HepG2 (cell line): Measurements from ENCODE around the gene SYNE2. TPM values are rescaled to one million over a fixed set of nuclear protein-coding genes. Genes with fewer than 3 reads are reported as not detected.

Experiments
- ATAC-seq: fragments of 200-7000 bp; cut with Tn5 transposase; 3 replicates; pipeline ENCODE4 v1.9.1; 2020; ENCODE audit warnings: mild to moderate bottlenecking, moderate library complexity
- BruUV-seq: library from RNA; stranded (reverse); fragments of 400-500 nt; replicated peaks from 2 replicates; lab custom pipeline; 2021; lab: Mats Ljungman, UMichigan
- CTCF ChIA-PET: fragments of 300-600 bp; formaldehyde crosslinking; extraction: SDS; loops from one replicate; lab custom pipeline; 2021; ENCODE audit warnings: low total read pairs, inconsistent platforms, low intra/inter-chr PET ratio; lab: Yijun Ruan, JAX
- POLR2A ChIA-PET: fragments of 350-600 bp; sonication (Branson Sonifier 250); formaldehyde crosslinking; loops from one replicate; lab custom pipeline; 2020; ENCODE audit warnings: antibody characterized with exemption, inconsistent platforms; lab: Yijun Ruan, JAX
- DNase-seq: peaks from one replicate; pipeline ENCODE4 v3.0.0-alpha.2; 2015; ENCODE audit warnings: low spot score
- FAIRE-seq: peaks from 3 replicates; lab custom pipeline; 2011; peaks lifted over from hg19 to GRCh38; lab: Jason Lieb, UNC
- H2AFZ ChIP-seq: one replicate; pipeline ENCODE4 v1.6.1; 2011; ENCODE audit warnings: low read length, inconsistent platforms
- H3K27ac ChIP-seq: fragments of 300-600 bp; 3 replicates; pipeline ENCODE4 v1.8.0; 2011; ENCODE audit warnings: mixed run types, mild to moderate bottlenecking, mixed read lengths, low read length, inconsistent platforms; ENCODE audit not compliant: insufficient read depth; ENCODE audit errors: extremely low read length
- H3K27me3 ChIP-seq, 2 experiments: fragments of 200-600 bp in 1 of 2; 2 replicates in 1 of 2; 3 replicates in 1 of 2; pipeline versions ENCODE4 v1.6.0 to v1.8.0; 2011; ENCODE audit warnings: low read length in 2 of 2, mild to moderate bottlenecking in 2 of 2, moderate library complexity in 2 of 2, inconsistent platforms in 1 of 2; ENCODE audit not compliant: insufficient read depth in 2 of 2, control insufficient read depth in 1 of 2
- H3K36me3 ChIP-seq, 2 experiments: fragments of 200-600 bp in 1 of 2; replicated peaks in 1 of 2; 2 replicates in 1 of 2; 3 replicates in 1 of 2; pipeline versions ENCODE4 v1.5.1 to v1.8.0; 2011; ENCODE audit warnings: low read length in 2 of 2, inconsistent platforms in 1 of 2; ENCODE audit not compliant: insufficient read depth in 2 of 2, control insufficient read depth in 1 of 2
- H3K4me1 ChIP-seq: 2 replicates; pipeline ENCODE4 v1.5.1; 2012; ENCODE audit warnings: low read length, inconsistent platforms; ENCODE audit not compliant: insufficient read depth
- H3K4me2 ChIP-seq: 2 replicates; pipeline ENCODE4 v1.6.0; 2011; ENCODE audit warnings: low read depth, low read length, inconsistent platforms
- H3K4me3 ChIP-seq, 3 experiments: fragments of 200-600 bp in 1 of 3; sonication (generic), shearing (Covaris generic) in 1 of 3; replicated peaks in 1 of 3; 2 replicates each; pipeline ENCODE4 v1.5.1; 2011 to 2016; ENCODE audit warnings: low read length in 3 of 3, inconsistent platforms in 2 of 3, low read depth in 2 of 3, mild to moderate bottlenecking in 2 of 3, control low read depth in 1 of 3, mixed read lengths in 1 of 3; ENCODE audit not compliant: insufficient read depth in 1 of 3
- H3K79me2 ChIP-seq: one replicate; pipeline ENCODE4 v1.6.1; 2011; ENCODE audit warnings: low read length, inconsistent platforms; ENCODE audit not compliant: insufficient read depth
- H3K9ac ChIP-seq: 2 replicates; pipeline ENCODE4 v1.6.0; 2011; ENCODE audit warnings: mild to moderate bottlenecking, low read depth, low read length, inconsistent platforms; ENCODE audit not compliant: insufficient read depth
- H3K9me3 ChIP-seq: 2 replicates; pipeline ENCODE4 v1.5.1; 2012; ENCODE audit warnings: mild to moderate bottlenecking, low read length
- H4K20me1 ChIP-seq: 2 replicates; pipeline ENCODE4 v1.6.0; 2011; ENCODE audit warnings: inconsistent platforms, mild to moderate bottlenecking, low read length, moderate library complexity; ENCODE audit not compliant: insufficient read depth
- ETV6 ChIP-seq: sonication (generic); formaldehyde crosslinking; conservative IDR thresholded peaks from 2 replicates; pipeline ENCODE4 v1.4.0; 2020; ENCODE audit warnings: missing genetic modification reagents
- NFIC ChIP-seq: IDR thresholded peaks from 2 replicates; pipeline ENCODE4 v1.6.1; 2012; ENCODE audit warnings: mild to moderate bottlenecking, low read length, inconsistent platforms
- ONECUT2 ChIP-seq: sonication (generic); formaldehyde crosslinking; IDR thresholded peaks from 2 replicates; pipeline ENCODE4 v1.4.0; 2020; ENCODE audit warnings: missing genetic modification reagents
- POLR2A ChIP-seq, 2 experiments: IDR thresholded peaks; 2 replicates each; pipeline ENCODE4 v1.6.1; 2011; ENCODE audit warnings: low read depth in 2 of 2, low read length in 2 of 2, mild to moderate bottlenecking in 1 of 2, moderate library complexity in 1 of 2; ENCODE audit not compliant: insufficient read depth in 1 of 2
- RCOR2 ChIP-seq: IDR thresholded peaks from 2 replicates; pipeline ENCODE4 v1.6.1; 2016; ENCODE audit warnings: missing biosample characterization, missing genetic modification reagents
- REXO4 ChIP-seq: sonication (generic); formaldehyde crosslinking; IDR thresholded peaks from 2 replicates; pipeline ENCODE4 v1.8.0; 2022; ENCODE audit warnings: missing genetic modification reagents, mild to moderate bottlenecking, borderline replicate concordance
- ZBTB2 ChIP-seq: sonication (generic); formaldehyde crosslinking; IDR thresholded peaks from 2 replicates; pipeline ENCODE4 v1.8.0; 2022; ENCODE audit warnings: low read depth, missing genetic modification reagents
- ZMYM4 ChIP-seq: sonication (generic); formaldehyde crosslinking; IDR thresholded peaks from 2 replicates; pipeline ENCODE4 v1.8.1; 2023; ENCODE audit warnings: mild to moderate bottlenecking, missing genetic modification reagents
- ZNF10 ChIP-seq: sonication (generic); formaldehyde crosslinking; IDR thresholded peaks from 2 replicates; pipeline ENCODE4 v1.4.0; 2020; ENCODE audit warnings: mild to moderate bottlenecking, low read depth, missing genetic modification reagents, borderline replicate concordance
- ZNF367 ChIP-seq: sonication (generic); formaldehyde crosslinking; IDR thresholded peaks from 2 replicates; pipeline ENCODE4 v1.4.0; 2020; ENCODE audit warnings: missing genetic modification reagents, borderline replicate concordance
- ZNF484 ChIP-seq: sonication (generic); formaldehyde crosslinking; IDR thresholded peaks from 2 replicates; pipeline ENCODE4 v1.5.1; 2020; ENCODE audit warnings: mild to moderate bottlenecking, low read depth, missing genetic modification reagents, borderline replicate concordance
- ZNF615 ChIP-seq: sonication (generic); formaldehyde crosslinking; IDR thresholded peaks from 2 replicates; pipeline ENCODE4 v1.5.0; 2020; ENCODE audit warnings: mild to moderate bottlenecking, missing genetic modification reagents, borderline replicate concordance
- ZNF816 ChIP-seq: sonication (generic); formaldehyde crosslinking; IDR thresholded peaks from 2 replicates; pipeline ENCODE4 v1.8.0; 2022; ENCODE audit warnings: missing genetic modification reagents, mild to moderate bottlenecking, borderline replicate concordance
- ZNF83 ChIP-seq: sonication (generic); formaldehyde crosslinking; IDR thresholded peaks from 2 replicates; pipeline ENCODE4 v1.4.0; 2020; ENCODE audit warnings: missing genetic modification reagents, mild to moderate bottlenecking, borderline replicate concordance
- WGBS: methylation state at CpG from one replicate; pipeline ENCODE4 v1.1.6; 2017; ENCODE audit warnings: low lambda C conversion rate; 5-methylcytosine and 5-hydroxymethylcytosine counted together
- in situ Hi-C: cut with HindIII; loops from 2 replicates; pipeline ENCODE4 v1.10.0; 2017; ENCODE audit warnings: low pct_unique_long_range_greater_than_20kb; ENCODE audit not compliant: extremely low pct_ligation_motif_present
- intact Hi-C: fragments of 100-400 bp; cut with micrococcal nuclease; formaldehyde crosslinking; loops from one replicate; pipeline ENCODE4 v1.10.0; 2022; ENCODE audit not compliant: unreplicated experiment
- polyA plus RNA-seq, 8 experiments: library from polyadenylated mRNA; depleted of rRNA in 3 of 8; stranded (reverse) in 7 of 8; unstranded in 1 of 8; fragments of >200 nt; fragmentation: Illumina TruSeq in 4 of 8; extraction: Trizol in 4 of 8; gene quantifications; 2 replicates each; pipeline versions ENCODE4 v1.2.1 to v1.2.3, GENCODE V29; 2011 to 2016; ENCODE audit warnings: low read depth in 4 of 8, missing spikeins in 1 of 8, mixed read lengths in 1 of 8; ENCODE audit not compliant: insufficient read depth in 1 of 8
- total RNA-seq, 5 experiments: library from RNA; depleted of rRNA; stranded (reverse); fragments of >200 nt; fragmentation: Illumina TruSeq; extraction: Trizol; gene quantifications; 2 replicates each; pipeline ENCODE4 v1.2.3, GENCODE V29; 2016; ENCODE audit warnings: low read depth in 1 of 5

The SYNE2 gene
- total and polyA plus RNA-seq, 2 of the 13 experiments (the other 11 are each of a cell fraction or from before 2014, with no cell fraction given) = 6.2 to 13.3 TPM

GRCh38 chr14:63964113-63964512 is 111.3 kb downstream of the SYNE2 start:
- FAIRE-seq (no peak), DNase-seq (no peak), ATAC-seq (no peak)
- 92% methylated on average over 2 of the region's 2 CpGs for WGBS
- Histone ChIP-seq H3K27ac (no peak overlapping the region), H3K9ac (no peak overlapping the region), H3K4me1 (no peaks in the 10 kb centered on the region), H3K4me2 (no peak overlapping the region), H3K4me3 (no peak overlapping the region), H3K79me2 (no peaks in the 10 kb centered on the region), H2AFZ (no peak overlapping the region), H3K36me3 (no peaks in the 10 kb centered on the region)
- ChIA-PET CTCF (no interaction called here), POLR2A (no interaction called here)
- in situ Hi-C loops (no loop called here), intact Hi-C loops (no loop called here)
- BruUV-seq = no TSS peak
- TF ChIP-seq NFIC = no peak
- TF ChIP-seq, all 625 proteins: peak for 0
- H4K20me1 ChIP-seq = no peaks in the 10 kb centered on the region
- H3K27me3 ChIP-seq = no peaks in the 10 kb centered on the region
- no peaks in the 10 kb centered on the region for H3K9me3 ChIP-seq

GRCh38 chr14:63966407-63966806 is 113.6 kb downstream of the SYNE2 start:
- FAIRE-seq (no peak), ATAC-seq (no peak), DNase-seq (no peak)
- no peaks in the 10 kb centered on the region for H3K36me3 ChIP-seq
- H4K20me1 ChIP-seq = no peaks in the 10 kb centered on the region
- intact Hi-C loops (no loop called here), in situ Hi-C loops (no loop called here)
- POLR2A ChIA-PET = no interaction called here
- H3K79me2 ChIP-seq = no peaks in the 10 kb centered on the region
- no peak overlapping the region for H3K4me3 ChIP-seq
- no peak overlapping the region for H3K4me2 ChIP-seq
- WGBS = 93% methylated on average over 5 of the region's 5 CpGs
- no TSS peak for BruUV-seq
- H3K9me3 ChIP-seq = no peaks in the 10 kb centered on the region
- no peaks in the 10 kb centered on the region for H3K27me3 ChIP-seq
- H3K4me1 ChIP-seq = no peaks in the 10 kb centered on the region
- no peak overlapping the region for H3K9ac ChIP-seq
- CTCF ChIA-PET = no interaction called here
- H3K27ac ChIP-seq = no peak overlapping the region
- H2AFZ ChIP-seq = no peak overlapping the region
- no peak for TF ChIP-seq RCOR2 (CRISPR knock-in tag)
- no peak for TF ChIP-seq ZNF83
- TF ChIP-seq POLR2A (IDR thresholded peaks at IDR 0.05; ENCODE audit: insufficient read depth in 1 of 2, low read depth in 2 of 2, low read length in 2 of 2) = no peak
- TF ChIP-seq ONECUT2 = no peak
- TF ChIP-seq ZNF10 = no peak
- no peak for TF ChIP-seq ZNF615 (CRISPR knock-in tag)
- TF ChIP-seq ZNF367 (CRISPR knock-in tag) = no peak
- TF ChIP-seq ZMYM4 (CRISPR knock-in tag) = no peak
- no peak for TF ChIP-seq ZNF484 (CRISPR knock-in tag)
- TF ChIP-seq ZNF816 = no peak
- TF ChIP-seq ETV6 (CRISPR knock-in tag) = no peak
- TF ChIP-seq ZBTB2 = no peak
- TF ChIP-seq REXO4 = no peak
